H9 (cell line): ENCODE measurements around the gene PIGM. TPM values are rescaled to one million over a fixed set of nuclear protein-coding genes. Genes with fewer than 3 reads are reported as not detected.

Experiments
- DNase-seq: peaks from one replicate; pipeline ENCODE4 v3.0.0-alpha.2; 2017
- H2AFZ ChIP-seq: one replicate; pipeline ENCODE4 v1.6.1; 2013; ENCODE audit warnings: mild to moderate bottlenecking, low read length, control low read depth, moderate library complexity
- H2AK5ac ChIP-seq: 2 replicates; pipeline ENCODE4 v1.6.1; 2013; ENCODE audit warnings: low read length, control low read depth, mixed read lengths; ENCODE audit not compliant: insufficient read length
- H2BK120ac ChIP-seq: one replicate; pipeline ENCODE4 v1.6.1; 2013; ENCODE audit warnings: low read depth, mild to moderate bottlenecking, low read length, control low read depth, inconsistent platforms; ENCODE audit not compliant: poor library complexity, severe bottlenecking
- H2BK12ac ChIP-seq: 2 replicates; pipeline ENCODE4 v1.6.1; 2013; ENCODE audit warnings: low read length, control low read depth, mixed read lengths, low read depth; ENCODE audit not compliant: insufficient read length
- H2BK15ac ChIP-seq: 2 replicates; pipeline ENCODE4 v1.6.1; 2013; ENCODE audit warnings: low read depth, low read length, control low read depth
- H2BK20ac ChIP-seq: one replicate; pipeline ENCODE4 v1.6.1; 2013; ENCODE audit warnings: low read depth, mild to moderate bottlenecking, low read length, control low read depth, inconsistent platforms; ENCODE audit not compliant: poor library complexity, severe bottlenecking
- H2BK5ac ChIP-seq: 2 replicates; pipeline ENCODE4 v1.6.1; 2013; ENCODE audit warnings: low read length, control low read depth, mixed read lengths; ENCODE audit not compliant: insufficient read length
- H3K14ac ChIP-seq: 2 replicates; pipeline ENCODE4 v1.6.1; 2013; ENCODE audit warnings: low read length, control low read depth; ENCODE audit not compliant: insufficient read depth
- H3K18ac ChIP-seq: 2 replicates; pipeline ENCODE4 v1.6.1; 2013; ENCODE audit warnings: low read depth, mild to moderate bottlenecking, mixed read lengths, low read length, control low read depth; ENCODE audit not compliant: insufficient read length
- H3K23ac ChIP-seq: 2 replicates; pipeline ENCODE4 v1.6.1; 2013; ENCODE audit warnings: low read length, control low read depth, mixed read lengths, low read depth; ENCODE audit not compliant: insufficient read length
- H3K23me2 ChIP-seq: 2 replicates; pipeline ENCODE4 v1.6.1; 2013; ENCODE audit warnings: low read depth, mild to moderate bottlenecking, mixed read lengths, low read length, control low read depth; ENCODE audit not compliant: insufficient read length, poor library complexity, severe bottlenecking
- H3K27ac ChIP-seq: 2 replicates; pipeline ENCODE4 v1.5.1; 2013; ENCODE audit warnings: low read length, control low read depth, mixed read lengths, low read depth; ENCODE audit not compliant: insufficient read length
- H3K27me3 ChIP-seq: 2 replicates; pipeline ENCODE4 v1.6.1; 2013; ENCODE audit warnings: low read length, control low read depth, inconsistent platforms; ENCODE audit not compliant: insufficient read depth
- H3K4ac ChIP-seq: 2 replicates; pipeline ENCODE4 v1.6.1; 2013; ENCODE audit warnings: low read depth, mild to moderate bottlenecking, control low read depth, inconsistent platforms, low read length, moderate library complexity
- H3K4me1 ChIP-seq: 2 replicates; pipeline ENCODE4 v1.6.1; 2013; ENCODE audit warnings: low read length, control low read depth, inconsistent platforms; ENCODE audit not compliant: insufficient read depth
- H3K4me2 ChIP-seq: 2 replicates; pipeline ENCODE4 v1.6.1; 2013; ENCODE audit warnings: low read length, control low read depth, mixed read lengths; ENCODE audit not compliant: insufficient read length, insufficient read depth
- H3K56ac ChIP-seq: 2 replicates; pipeline ENCODE4 v1.6.1; 2013; ENCODE audit warnings: low read depth, mild to moderate bottlenecking, mixed read lengths, low read length, control low read depth; ENCODE audit not compliant: insufficient read length
- H3K79me1 ChIP-seq: 2 replicates; pipeline ENCODE4 v1.6.1; 2013; ENCODE audit warnings: low read depth, mild to moderate bottlenecking, moderate library complexity, low read length, control low read depth, inconsistent platforms; ENCODE audit not compliant: insufficient read depth, poor library complexity, severe bottlenecking
- H3K79me2 ChIP-seq: 2 replicates; pipeline ENCODE4 v1.6.1; 2013; ENCODE audit warnings: low read length, control low read depth, inconsistent platforms; ENCODE audit not compliant: insufficient read depth
- H3K9ac ChIP-seq: 2 replicates; pipeline ENCODE4 v1.6.1; 2013; ENCODE audit warnings: low read length, control low read depth, mixed read lengths; ENCODE audit not compliant: insufficient read length; ENCODE audit errors: extremely low read depth
- H3K9me3 ChIP-seq: one replicate; pipeline ENCODE4 v1.6.1; 2013; ENCODE audit warnings: low read depth, low read length, inconsistent platforms; ENCODE audit not compliant: control insufficient read depth
- H3T11ph ChIP-seq: one replicate; pipeline ENCODE4 v1.6.1; 2013; ENCODE audit warnings: mild to moderate bottlenecking, low read length, control low read depth, inconsistent platforms
- H4K20me1 ChIP-seq: one replicate; pipeline ENCODE4 v1.6.1; 2013; ENCODE audit not compliant: control insufficient read depth, insufficient read length, insufficient read depth
- H4K5ac ChIP-seq: 2 replicates; pipeline ENCODE4 v1.6.1; 2013; ENCODE audit warnings: low read depth, mild to moderate bottlenecking, mixed read lengths, low read length, control low read depth; ENCODE audit not compliant: insufficient read length
- H4K8ac ChIP-seq: replicated peaks from 2 replicates; pipeline ENCODE4 v1.6.1; 2013; ENCODE audit warnings: low read length, control low read depth, mixed read lengths, low read depth; ENCODE audit not compliant: insufficient read length
- H4K91ac ChIP-seq: 2 replicates; pipeline ENCODE4 v1.6.1; 2013; ENCODE audit warnings: low read depth, mild to moderate bottlenecking, moderate library complexity, mixed read lengths, low read length, control low read depth; ENCODE audit not compliant: insufficient read length
- H3K27ac Mint-ChIP-seq, 3 experiments: 2 replicates in 2 of 3; 3 replicates in 1 of 3; pipeline ENCODE4 v1.8.0; 2020 to 2021; ENCODE audit warnings: mixed read lengths in 3 of 3, mild to moderate bottlenecking in 1 of 3, moderate library complexity in 1 of 3
- H3K27me3 Mint-ChIP-seq: 2 replicates; pipeline ENCODE4 v1.8.0; 2021; ENCODE audit warnings: low read depth, mild to moderate bottlenecking, moderate library complexity, mixed read lengths
- H3K36me3 Mint-ChIP-seq, 3 experiments: 2 replicates in 2 of 3; 3 replicates in 1 of 3; pipeline ENCODE4 v1.8.0; 2020 to 2021; ENCODE audit warnings: low read depth in 3 of 3, mixed read lengths in 3 of 3; ENCODE audit not compliant: insufficient read depth in 1 of 3
- H3K4me1 Mint-ChIP-seq, 2 experiments: 2 replicates each; pipeline ENCODE4 v1.8.0; 2020; ENCODE audit warnings: mixed read lengths in 2 of 2
- H3K4me3 Mint-ChIP-seq, 2 experiments: 2 replicates in 1 of 2; 3 replicates in 1 of 2; pipeline ENCODE4 v1.8.0; 2020 to 2021; ENCODE audit warnings: mild to moderate bottlenecking in 2 of 2, mixed read lengths in 2 of 2, moderate library complexity in 1 of 2
- H3K9me3 Mint-ChIP-seq, 2 experiments: 2 replicates in 1 of 2; 3 replicates in 1 of 2; pipeline ENCODE4 v1.8.0; 2020; ENCODE audit warnings: mild to moderate bottlenecking in 2 of 2, mixed read lengths in 2 of 2, moderate library complexity in 1 of 2
- WGBS: extraction: QIAGEN DNeasy Blood & Tissue Kit; methylation state at CpG from one replicate; pipeline ENCODE4 v1.1.7; 2013; ENCODE audit warnings: missing lambda C conversion rate, low lambda C conversion rate, mixed read lengths; ENCODE audit not compliant: insufficient read length; ENCODE audit errors: extremely low coverage; 5-methylcytosine and 5-hydroxymethylcytosine counted together
- total RNA-seq: library from RNA; stranded (reverse); gene quantifications from 2 replicates; pipeline ENCODE4 v1.2.1, GENCODE V29; 2021
- TF ChIP-seq, protein P1 (sequence below): fragments of 200-600 bp; sonication (generic); conservative IDR thresholded peaks from 3 replicates; pipeline ENCODE4 v1.8.0; 2021; ENCODE audit warnings: antibody characterized with exemption, mild to moderate bottlenecking

Gene PIGM
- total RNA-seq, 1 experiment from 2014 or later = 5.9 TPM

DNA sequence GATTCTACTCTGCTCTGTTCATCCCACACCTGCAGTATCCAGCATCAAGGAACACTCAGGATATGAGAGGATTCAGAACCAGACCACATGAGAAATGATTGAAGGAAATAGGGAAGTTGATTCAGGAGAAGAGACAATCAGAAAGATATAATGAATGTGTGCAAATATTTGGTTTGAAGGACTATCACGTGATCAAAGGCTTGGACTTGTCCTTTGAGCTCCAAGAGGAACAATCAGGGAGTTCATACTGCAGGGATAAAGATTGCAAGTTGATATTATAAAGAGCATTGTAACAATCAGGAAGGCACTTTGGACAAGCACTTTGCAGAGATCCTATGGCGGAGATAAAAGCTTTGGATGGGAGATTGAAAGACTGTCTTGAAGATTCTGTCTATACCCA, 13.9 kb upstream of the PIGM start:
- Histone ChIP-seq H3K4me1 (peaks cover 6% of the 10 kb centered on the region; the same call in 1 of the 2 replicates), H2BK15ac (no peak overlapping the region), H4K20me1 (no peaks in the 10 kb centered on the region), H3K79me2 (no peaks in the 10 kb centered on the region), H3K79me1 (no peaks in the 10 kb centered on the region), H3K27ac (no peak overlapping the region), H4K8ac (no peak overlapping the region), H3K4ac (no peak overlapping the region), H2AFZ (no peak overlapping the region), H3K9ac (no peak overlapping the region), H2AK5ac (no peak overlapping the region), H3K23me2 (no peaks in the 10 kb centered on the region), H2BK20ac (no peak overlapping the region), H3T11ph (no peak overlapping the region), H3K14ac (no peak overlapping the region), H3K23ac (no peak overlapping the region), H2BK5ac (no peak overlapping the region), H4K5ac (no peak overlapping the region), H3K9me3 (no peaks in the 10 kb centered on the region), H4K91ac (no peak overlapping the region), H2BK120ac (no peak overlapping the region), H3K27me3 (no peaks in the 10 kb centered on the region), H3K4me2 (no peak overlapping the region), H3K56ac (no peak overlapping the region), H2BK12ac (no peak overlapping the region), H3K18ac (no peak overlapping the region)
- no CpG with 5 or more reads among the region's 2 CpGs for WGBS
- Mint-ChIP-seq H3K4me1 (peaks cover 28 to 31% of the 10 kb centered on the region in 2 experiments), H3K4me3 (no peak overlapping the region), H3K27me3 (peaks cover 12% of the 10 kb centered on the region), H3K9me3 (no peaks in the 10 kb centered on the region), H3K36me3 (no peaks in the 10 kb centered on the region), H3K27ac (no peak overlapping the region)
- DNase-seq = no peak
- TF ChIP-seq, protein P1, sequence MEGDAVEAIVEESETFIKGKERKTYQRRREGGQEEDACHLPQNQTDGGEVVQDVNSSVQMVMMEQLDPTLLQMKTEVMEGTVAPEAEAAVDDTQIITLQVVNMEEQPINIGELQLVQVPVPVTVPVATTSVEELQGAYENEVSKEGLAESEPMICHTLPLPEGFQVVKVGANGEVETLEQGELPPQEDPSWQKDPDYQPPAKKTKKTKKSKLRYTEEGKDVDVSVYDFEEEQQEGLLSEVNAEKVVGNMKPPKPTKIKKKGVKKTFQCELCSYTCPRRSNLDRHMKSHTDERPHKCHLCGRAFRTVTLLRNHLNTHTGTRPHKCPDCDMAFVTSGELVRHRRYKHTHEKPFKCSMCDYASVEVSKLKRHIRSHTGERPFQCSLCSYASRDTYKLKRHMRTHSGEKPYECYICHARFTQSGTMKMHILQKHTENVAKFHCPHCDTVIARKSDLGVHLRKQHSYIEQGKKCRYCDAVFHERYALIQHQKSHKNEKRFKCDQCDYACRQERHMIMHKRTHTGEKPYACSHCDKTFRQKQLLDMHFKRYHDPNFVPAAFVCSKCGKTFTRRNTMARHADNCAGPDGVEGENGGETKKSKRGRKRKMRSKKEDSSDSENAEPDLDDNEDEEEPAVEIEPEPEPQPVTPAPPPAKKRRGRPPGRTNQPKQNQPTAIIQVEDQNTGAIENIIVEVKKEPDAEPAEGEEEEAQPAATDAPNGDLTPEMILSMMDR = no peak
